Kidney (tissue), 14 donors: ENCODE results near the gene MPHOSPH8. TPM values are rescaled to one million over a fixed set of nuclear protein-coding genes. Genes with fewer than 3 reads are reported as not detected.

ENCODE experiments used
- DNase-seq, 5 donors: peaks; one replicate each; pipeline ENCODE4 v3.0.0-alpha.2; 2013 to 2020
- FAIRE-seq: peaks from 2 replicates; lab custom pipeline; 2012; peaks lifted over from hg19 to GRCh38; lab: Jason Lieb, UNC
- H3K27ac ChIP-seq, 2 donors: one replicate each; pipeline ENCODE4 v1.7.0; 2013; ENCODE audit warnings: low read depth in 2 of 2, low read length in 2 of 2, inconsistent platforms in 1 of 2
- H3K27me3 ChIP-seq: one replicate; pipeline ENCODE4 v1.7.1; 2013; ENCODE audit warnings: low read length, inconsistent platforms; ENCODE audit not compliant: control insufficient read depth, insufficient read depth
- H3K36me3 ChIP-seq, 3 donors: one replicate each; pipeline versions ENCODE4 v1.7.0 to v1.7.1; 2013; ENCODE audit warnings: low read length in 3 of 3, control low read depth in 1 of 3, inconsistent platforms in 1 of 3; ENCODE audit not compliant: insufficient read depth in 3 of 3, control insufficient read depth in 2 of 3
- H3K4me1 ChIP-seq, 3 donors: one replicate each; pipeline versions ENCODE4 v1.7.0 to v1.7.1; 2013; ENCODE audit warnings: low read length in 3 of 3, inconsistent platforms in 1 of 3, low read depth in 1 of 3; ENCODE audit not compliant: control insufficient read depth in 2 of 3, insufficient read depth in 2 of 3
- H3K4me3 ChIP-seq, 3 donors: one replicate each; pipeline versions ENCODE4 v1.7.0 to v1.8.1; 2013; ENCODE audit warnings: low read length in 3 of 3, control low read depth in 1 of 3, inconsistent platforms in 1 of 3
- H3K9ac ChIP-seq, 3 donors: one replicate each; pipeline versions ENCODE4 v1.7.0 to v1.7.1; 2013; ENCODE audit warnings: low read length in 3 of 3, control low read depth in 1 of 3, inconsistent platforms in 1 of 3
- H3K9me3 ChIP-seq, 3 donors: one replicate each; pipeline versions ENCODE4 v1.7.0 to v1.7.1; 2013; ENCODE audit warnings: low read length in 3 of 3, control low read depth in 1 of 3, inconsistent platforms in 1 of 3; ENCODE audit not compliant: control insufficient read depth in 2 of 3, insufficient read depth in 1 of 3
- CTCF ChIP-seq: IDR thresholded peaks from 3 replicates; pipeline ENCODE4 v1.5.1; 2012; ENCODE audit warnings: mild to moderate bottlenecking, moderate library complexity, borderline replicate concordance; ENCODE audit not compliant: insufficient read depth; ENCODE audit errors: extremely low read depth
- intact Hi-C: fragments of 100-400 bp; cut with DNase I; formaldehyde crosslinking; loops from one replicate; pipeline ENCODE4 v1.11.1; 2022
- polyA plus RNA-seq: library from polyadenylated mRNA; stranded (reverse); fragments of 350-450 nt; fragmentation: Illumina TruSeq; extraction: RNeasy Lipid Tissue Mini Kit (QIAGEN cat#74804); gene quantifications from one replicate; pipeline ENCODE4 v1.2.3, GENCODE V29; 2014; ENCODE audit warnings: low read depth, low replicate concordance; ENCODE audit not compliant: insufficient read depth
- total RNA-seq: library from RNA; stranded (reverse); fragmentation: NEBNext Ultra II Directional; extraction: Animal tissue kit (Norgen Biotek cat#: 25700); gene quantifications from one replicate; pipeline ENCODE4 v1.2.1, GENCODE V29; 2021
- donor health status: control.
- donor health status: control.
- donor health status: control.
- donor health status: control.
- donor health status: control.
- donor health status: DM: yes; HTN: yes; CAD: no.
- donor health status: Normal renal cell carcinoma (clear cell type).

The MPHOSPH8 gene
- total and polyA plus RNA-seq, 2 donors from 2014 or later = 23.1 to 35.6 TPM

GRCh38 chr13:19673473-19674430 is 40.3 kb downstream of the MPHOSPH8 start:
- Histone ChIP-seq H3K9me3 (no peaks in the 10 kb centered on the region), H3K4me1 (no peaks in the 10 kb centered on the region), H3K4me3 (no peak overlapping the region), H3K27me3 (no peaks in the 10 kb centered on the region), H3K9ac (no peak overlapping the region), H3K36me3 (peaks cover 8 to 61% (median 21%) of the 10 kb centered on the region in 3 donors), H3K27ac (no peak overlapping the region)
- no peak for TF ChIP-seq CTCF
- FAIRE-seq (no peak), DNase-seq (no peak)
- intact Hi-C loops = no loop called here

GRCh38 chr13:19674898-19675297 is 41.4 kb downstream of the MPHOSPH8 start:
- H3K4me3 ChIP-seq = no peak overlapping the region
- no peaks in the 10 kb centered on the region for H3K4me1 ChIP-seq
- DNase-seq (no peak), FAIRE-seq (no peak)
- no peak overlapping the region for H3K9ac ChIP-seq
- H3K9me3 ChIP-seq = no peaks in the 10 kb centered on the region
- peaks cover 8 to 52% (median 19%) of the 10 kb centered on the region in 3 donors for H3K36me3 ChIP-seq
- H3K27me3 ChIP-seq = no peaks in the 10 kb centered on the region
- no peak overlapping the region for H3K27ac ChIP-seq
- TF ChIP-seq CTCF = no peak
- intact Hi-C loops = no loop called here

GRCh38 chr13:19676168-19676567 is 42.7 kb downstream of the MPHOSPH8 start:
- Histone ChIP-seq H3K4me3 (no peak overlapping the region), H3K36me3 (peaks cover 8 to 41% (median 16%) of the 10 kb centered on the region in 3 donors), H3K4me1 (no peaks in the 10 kb centered on the region), H3K27ac (no peak overlapping the region), H3K9ac (no peak overlapping the region), H3K27me3 (no peaks in the 10 kb centered on the region), H3K9me3 (no peaks in the 10 kb centered on the region)
- TF ChIP-seq CTCF = no peak
- DNase-seq (no peak), FAIRE-seq (no peak)
- intact Hi-C loops = no loop called here
